H1 (cell line): ENCODE results near the gene MDM4. TPM values are rescaled to one million over a fixed set of nuclear protein-coding genes. Genes with fewer than 3 reads are reported as not detected.

Source experiments
- CTCF ChIA-PET: fragments of 300-600 bp; sonication (Branson Sonifier 250); formaldehyde crosslinking; loops from one replicate; lab custom pipeline; 2021; ENCODE audit not compliant: partially characterized antibody; lab: Charles Lee
- POLR2A ChIA-PET: fragments of 300-600 bp; sonication (Branson Sonifier 250); formaldehyde crosslinking; loops from one replicate; lab custom pipeline; 2021; ENCODE audit warnings: inconsistent platforms; ENCODE audit not compliant: partially characterized antibody; lab: Charles Lee
- DNase-seq, 2 experiments: peaks; one replicate each; pipeline versions ENCODE4 v3.0.0 to v3.0.0-alpha.2; 2010 to 2022; ENCODE audit warnings: low spot score in 2 of 2, low read depth in 1 of 2, mixed read lengths in 1 of 2
- FAIRE-seq: peaks from 2 replicates; lab custom pipeline; 2011; peaks lifted over from hg19 to GRCh38; lab: Jason Lieb, UNC
- H2AFZ ChIP-seq: 2 replicates; pipeline ENCODE4 v1.8.1; 2012; ENCODE audit warnings: low read length, inconsistent platforms
- H2AK5ac ChIP-seq: 2 replicates; pipeline ENCODE4 v1.6.1; 2013; ENCODE audit warnings: low read depth, low read length
- H2BK120ac ChIP-seq: replicated peaks from 2 replicates; pipeline ENCODE3; 2013; ENCODE audit warnings: low read depth, low read length, inconsistent platforms
- H2BK12ac ChIP-seq: 2 replicates; pipeline ENCODE4 v1.6.1; 2013; ENCODE audit warnings: low read depth, low read length
- H2BK15ac ChIP-seq: 2 replicates; pipeline ENCODE4 v1.6.1; 2013; ENCODE audit warnings: low read length
- H2BK20ac ChIP-seq: 2 replicates; pipeline ENCODE4 v1.6.1; 2013; ENCODE audit warnings: low read length
- H2BK5ac ChIP-seq: 2 replicates; pipeline ENCODE4 v1.6.1; 2013; ENCODE audit warnings: low read depth, low read length
- H3K14ac ChIP-seq: 2 replicates; pipeline ENCODE4 v1.6.1; 2013; ENCODE audit warnings: inconsistent platforms; ENCODE audit not compliant: insufficient read length
- H3K18ac ChIP-seq: 2 replicates; pipeline ENCODE4 v1.6.1; 2013; ENCODE audit warnings: low read length; ENCODE audit errors: extremely low read depth
- H3K23ac ChIP-seq: 2 replicates; pipeline ENCODE4 v1.6.1; 2013; ENCODE audit warnings: inconsistent platforms; ENCODE audit not compliant: insufficient read length
- H3K23me2 ChIP-seq: 2 replicates; pipeline ENCODE4 v1.6.1; 2013; ENCODE audit warnings: low read depth, low read length
- H3K27ac ChIP-seq: 2 replicates; pipeline ENCODE4 v1.6.1; 2011; ENCODE audit warnings: low read depth, low read length, inconsistent platforms
- H3K27me3 ChIP-seq, 4 experiments: replicated peaks in 1 of 4; 1 replicate in 1 of 4; 2 replicates in 3 of 4; pipeline versions ENCODE4 v1.6.1 to v1.8.1; 2011 to 2013; ENCODE audit warnings: low read length in 3 of 4, mild to moderate bottlenecking in 3 of 4, inconsistent platforms in 2 of 4, mixed read lengths in 2 of 4, moderate library complexity in 1 of 4; ENCODE audit not compliant: control insufficient read depth in 3 of 4, insufficient read depth in 3 of 4; ENCODE audit errors: extremely low read depth in 1 of 4
- H3K36me3 ChIP-seq, 4 experiments: 2 replicates each; pipeline versions ENCODE4 v1.6.1 to v1.8.1; 2011 to 2013; ENCODE audit warnings: mild to moderate bottlenecking in 4 of 4, low read length in 3 of 4, moderate library complexity in 2 of 4, control low read depth in 1 of 4, inconsistent platforms in 1 of 4; ENCODE audit not compliant: insufficient read depth in 4 of 4, control insufficient read depth in 2 of 4
- H3K4ac ChIP-seq: replicated peaks from 2 replicates; pipeline ENCODE3; 2013; ENCODE audit warnings: low read length, low read depth, mixed read lengths, inconsistent platforms; ENCODE audit not compliant: insufficient read length
- H3K4me1 ChIP-seq, 4 experiments: replicated peaks in 1 of 4; 1 replicate in 1 of 4; 2 replicates in 3 of 4; pipeline versions ENCODE4 v1.6.1 to v1.8.1; 2011 to 2013; ENCODE audit warnings: low read length in 3 of 4, inconsistent platforms in 2 of 4, mixed read lengths in 1 of 4; ENCODE audit not compliant: insufficient read depth in 4 of 4, control insufficient read depth in 3 of 4
- H3K4me2 ChIP-seq, 2 experiments: 2 replicates each; pipeline versions ENCODE4 v1.6.1 to v1.8.1; 2011 to 2013; ENCODE audit warnings: low read depth in 2 of 2, low read length in 2 of 2, control low read depth in 1 of 2, inconsistent platforms in 1 of 2, mild to moderate bottlenecking in 1 of 2; ENCODE audit not compliant: insufficient read depth in 1 of 2
- H3K4me3 ChIP-seq, 4 experiments: fragments of 200-600, 300-600 bp in 1 of 4; sonication (generic), shearing (Covaris generic), sonication (Bioruptor Twin) in 1 of 4; 2 replicates each; pipeline versions ENCODE4 v1.5.1 to v1.8.1; 2011 to 2016; ENCODE audit warnings: low read length in 4 of 4, low read depth in 3 of 4, control low read depth in 2 of 4, inconsistent platforms in 2 of 4, mild to moderate bottlenecking in 2 of 4, mixed read lengths in 1 of 4, moderate library complexity in 1 of 4; ENCODE audit not compliant: insufficient read depth in 2 of 4; ENCODE audit errors: extremely low read depth in 1 of 4
- H3K56ac ChIP-seq: replicated peaks from 2 replicates; pipeline ENCODE3; 2013; ENCODE audit warnings: low read depth, mild to moderate bottlenecking, mixed read lengths, low read length, inconsistent platforms; ENCODE audit not compliant: insufficient read length
- H3K79me1 ChIP-seq: 2 replicates; pipeline ENCODE4 v1.6.1; 2013; ENCODE audit warnings: low read depth, low read length, control low read depth
- H3K79me2 ChIP-seq, 2 experiments: 2 replicates each; pipeline versions ENCODE4 v1.6.1 to v1.8.1; 2012 to 2013; ENCODE audit warnings: low read length in 2 of 2, mild to moderate bottlenecking in 2 of 2, inconsistent platforms in 1 of 2; ENCODE audit not compliant: insufficient read depth in 2 of 2, control insufficient read depth in 1 of 2
- H3K9ac ChIP-seq, 4 experiments: replicated peaks in 1 of 4; 1 replicate in 1 of 4; 2 replicates in 3 of 4; pipeline versions ENCODE4 v1.6.1 to v1.8.1; 2011 to 2013; ENCODE audit warnings: low read depth in 3 of 4, low read length in 3 of 4, control low read depth in 2 of 4, mild to moderate bottlenecking in 2 of 4, moderate library complexity in 2 of 4, inconsistent platforms in 1 of 4; ENCODE audit errors: extremely low read depth in 1 of 4
- H3K9me3 ChIP-seq, 2 experiments: 2 replicates each; pipeline versions ENCODE4 v1.6.1 to v1.8.1; 2012 to 2013; ENCODE audit warnings: mild to moderate bottlenecking in 2 of 2, moderate library complexity in 2 of 2, control low read depth in 1 of 2, inconsistent platforms in 1 of 2, low read depth in 1 of 2, low read length in 1 of 2, mixed read lengths in 1 of 2; ENCODE audit not compliant: insufficient read depth in 2 of 2
- H4K20me1 ChIP-seq, 2 experiments: replicated peaks in 1 of 2; 2 replicates each; pipeline versions ENCODE3 to v1.8.1; 2011 to 2013; ENCODE audit warnings: inconsistent platforms in 2 of 2, low read length in 2 of 2, mild to moderate bottlenecking in 1 of 2; ENCODE audit not compliant: insufficient read depth in 2 of 2, control insufficient read depth in 1 of 2
- H4K5ac ChIP-seq: 2 replicates; pipeline ENCODE4 v1.6.1; 2013; ENCODE audit warnings: low read length, low read depth, mixed read lengths, inconsistent platforms; ENCODE audit not compliant: insufficient read length
- H4K8ac ChIP-seq: 2 replicates; pipeline ENCODE4 v1.8.0; 2013; ENCODE audit warnings: mild to moderate bottlenecking, moderate library complexity, low read length, inconsistent platforms; ENCODE audit not compliant: insufficient read depth; ENCODE audit errors: extremely low read depth
- H4K91ac ChIP-seq: replicated peaks from 2 replicates; pipeline ENCODE3; 2013; ENCODE audit warnings: low read length, mixed read lengths, inconsistent platforms; ENCODE audit not compliant: insufficient read length
- BRCA1 ChIP-seq: IDR thresholded peaks from 2 replicates; pipeline ENCODE4 v1.6.1; 2012; ENCODE audit warnings: low read depth, low read length, improper control_type of control experiment
- TBP ChIP-seq: IDR thresholded peaks from 2 replicates; pipeline ENCODE4 v1.6.1; 2011; ENCODE audit warnings: low read depth, low read length, improper control_type of control experiment
- WGBS, 2 experiments: shearing (Covaris generic) in 1 of 2; methylation state at CpG; one replicate each; pipeline versions ENCODE4 v1.1.6 to v1.1.7; 2013 to 2015; ENCODE audit warnings: low lambda C conversion rate in 2 of 2, mixed read lengths in 2 of 2, inconsistent platforms in 1 of 2, low coverage in 1 of 2, missing lambda C conversion rate in 1 of 2; ENCODE audit not compliant: insufficient replicate concordance in 2 of 2, insufficient coverage in 1 of 2, insufficient read length in 1 of 2; ENCODE audit errors: extremely low coverage in 1 of 2, missing lambda C conversion rate in 1 of 2; 5-methylcytosine and 5-hydroxymethylcytosine counted together
- polyA plus RNA-seq, 7 experiments: library from polyadenylated mRNA; depleted of rRNA in 3 of 7; stranded (reverse) in 5 of 7; unstranded in 2 of 7; fragments of >200 nt in 5 of 7; fragments of 200-250 nt in 2 of 7; gene quantifications; 1 replicate in 5 of 7; 2 replicates in 1 of 7; 4 replicates in 1 of 7; pipeline versions ENCODE4 v1.2.1 to v1.2.3, GENCODE V29; 2011 to 2013; ENCODE audit warnings: missing spikeins in 2 of 7, mixed read lengths in 2 of 7
- total RNA-seq: library from RNA; stranded (reverse); fragmentation: NEBNext Ultra II Directional; extraction: Animal tissue kit (Norgen Biotek cat#: 25700); gene quantifications from 2 replicates; pipeline ENCODE4 v1.2.1, GENCODE V29; 2021

The MDM4 gene
- total and polyA plus RNA-seq, 2 of the 8 experiments (the other 6 are each of a cell fraction or from before 2014, with no cell fraction given), result 10.8 to 84.9 TPM

DNA sequence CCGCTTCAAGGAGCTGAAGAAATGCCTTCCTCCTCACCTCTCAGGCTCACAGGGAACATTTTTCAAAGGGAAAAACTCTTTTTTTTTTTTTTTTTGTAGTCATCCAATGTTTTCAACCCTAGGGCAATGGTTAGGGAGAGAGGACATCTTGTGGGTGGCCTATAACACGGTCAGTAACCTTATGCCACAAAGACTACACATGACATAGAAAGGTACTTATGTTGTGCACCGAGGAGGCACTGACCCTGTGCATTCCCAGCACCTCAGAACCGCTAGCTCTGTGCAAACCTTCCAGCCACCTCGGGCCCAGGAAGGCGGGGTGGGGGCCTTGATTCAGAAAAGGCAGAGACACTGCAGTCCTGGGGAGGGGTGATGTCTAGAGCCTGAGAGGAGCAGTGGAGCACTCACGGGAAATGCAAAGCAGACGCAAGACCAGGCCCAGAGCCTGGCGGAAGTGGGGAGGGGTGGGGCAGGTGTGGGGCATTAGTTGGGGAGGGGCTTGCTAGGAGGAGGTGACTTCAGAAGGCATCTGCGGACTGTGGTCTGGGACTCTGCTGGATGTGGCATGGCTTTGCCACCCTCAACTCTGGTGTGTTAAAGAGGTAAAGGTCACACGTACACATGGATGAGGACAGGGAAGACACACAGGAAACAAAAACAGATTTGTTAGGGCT, 68.6 kb downstream of the MDM4 start:
- no peak for FAIRE-seq
- Histone ChIP-seq H4K8ac (no peak overlapping the region), H2BK20ac (0 out of 2 replicates have a peak overlapping the region, but pooled peaks have one; percentile 64), H2BK15ac (no peak overlapping the region), H3K18ac (no peak overlapping the region), H3K4ac (no peak overlapping the region), H3K79me1 (no peaks in the 10 kb centered on the region), H3K4me3 (no peak overlapping the region), H3K79me2 (no peaks in the 10 kb centered on the region), H4K5ac (no peak overlapping the region), H3K9me3 (no peaks in the 10 kb centered on the region), H2BK5ac (peak overlapping the region; percentile 20; the same call in 1 of the 2 replicates), H3K4me1 (peaks cover 6 to 14% (median 11%) of the 10 kb centered on the region in 4 experiments), H3K27me3 (peaks cover 0 to 2% (median 0%) of the 10 kb centered on the region in 4 experiments; a peak in 1 of 7 replicates), H2AFZ (0 out of 2 replicates have a peak overlapping the region, but pooled peaks have one; percentile 38), H4K91ac (peak overlapping the region; percentile 91)
- 63% methylated on average over 11 of the region's 11 CpGs; no CpG with 5 or more reads in 1 of the 2 experiments for WGBS, 2 experiments
- CTCF ChIA-PET, result interaction anchor here (0.6 to 1.4 kb wide), 5 partner anchors 19 to 367 kb away, joined by 3 to 4 read pairs (median 3); no protein-coding TSS in a partner anchor
- TF ChIP-seq TBP (no peak), BRCA1 (no peak)
- TF ChIP-seq, all 59 proteins: peak for 0
- Histone ChIP-seq H3K4me2 (no peak overlapping the region; a peak in 1 of 4 replicates), H3K14ac (no peak overlapping the region), H3K27ac (no peak overlapping the region), H2BK120ac (no peak overlapping the region), H3K36me3 (no peaks in the 10 kb centered on the region), H3K23ac (no peak overlapping the region), H4K20me1 (no peaks in the 10 kb centered on the region), H3K56ac (no peak overlapping the region), H3K9ac (no peak overlapping the region), H2BK12ac (peak overlapping the region; percentile 35; the same call in 1 of the 2 replicates), H3K23me2 (no peaks in the 10 kb centered on the region), H2AK5ac (0 out of 2 replicates have a peak overlapping the region, but pooled peaks have one; percentile 45)
- POLR2A ChIA-PET, result no interaction called here
- DNase-seq, result no peak
